Skeletal muscle tissue (tissue), 4 donors: Measurements from ENCODE around the gene SLC23A2. TPM values are rescaled to one million over a fixed set of nuclear protein-coding genes. Genes with fewer than 3 reads are reported as not detected.
A peak's percentile ranks its signal among the peaks of the same experiment; 100 is the strongest.

Source experiments
- H3K27ac ChIP-seq: one replicate; pipeline ENCODE4 v1.7.0; 2013; ENCODE audit warnings: mild to moderate bottlenecking, low read depth, low read length, inconsistent platforms
- H3K27me3 ChIP-seq, 3 donors: one replicate each; pipeline ENCODE4 v1.7.0; 2013; ENCODE audit warnings: low read length in 3 of 3; ENCODE audit not compliant: control insufficient read depth in 3 of 3, insufficient read depth in 3 of 3
- H3K36me3 ChIP-seq, 3 donors: one replicate each; pipeline ENCODE4 v1.7.0; 2013; ENCODE audit warnings: low read length in 3 of 3; ENCODE audit not compliant: control insufficient read depth in 3 of 3, insufficient read depth in 3 of 3
- H3K4me1 ChIP-seq, 3 donors: one replicate each; pipeline ENCODE4 v1.7.0; 2013; ENCODE audit warnings: low read length in 3 of 3, mild to moderate bottlenecking in 3 of 3; ENCODE audit not compliant: control insufficient read depth in 3 of 3, insufficient read depth in 3 of 3
- H3K4me3 ChIP-seq, 3 donors: one replicate each; pipeline ENCODE4 v1.7.0; 2013; ENCODE audit warnings: low read length in 3 of 3
- H3K9ac ChIP-seq, 3 donors: one replicate each; pipeline ENCODE4 v1.7.0; 2013; ENCODE audit warnings: low read length in 3 of 3, mild to moderate bottlenecking in 3 of 3, moderate library complexity in 2 of 3, low read depth in 1 of 3
- H3K9me3 ChIP-seq, 3 donors: one replicate each; pipeline ENCODE4 v1.7.0; 2013; ENCODE audit warnings: low read length in 3 of 3; ENCODE audit not compliant: control insufficient read depth in 3 of 3
- total RNA-seq: library from RNA; depleted of rRNA; stranded (reverse); fragments of >200 nt; gene quantifications from one replicate; pipeline ENCODE4 v1.2.3, GENCODE V29; 2014
- donor health status: Osteomylitis.

Gene SLC23A2
- total RNA-seq, 1 donor from 2014 or later, result 8.4 TPM

GRCh38 chr20:4832469-4832868 lies 168.8 kb downstream of the SLC23A2 start:
- Histone ChIP-seq H3K27me3 (peaks cover 0 to 9% (median 3%) of the 10 kb centered on the region in 3 donors), H3K9me3 (no peaks in the 10 kb centered on the region), H3K27ac (no peak overlapping the region), H3K36me3 (no peaks in the 10 kb centered on the region), H3K4me3 (no peak overlapping the region), H3K9ac (no peak overlapping the region), H3K4me1 (peaks cover 3 to 8% (median 7%) of the 10 kb centered on the region in 3 donors)

- Histone ChIP-seq H3K27me3 (peaks cover 0 to 3% (median 2%) of the 10 kb centered on the region in 3 donors), H3K9me3 (no peaks in the 10 kb centered on the region), H3K4me3 (no peak overlapping the region), H3K9ac (no peak overlapping the region), H3K27ac (no peak overlapping the region), H3K36me3 (no peaks in the 10 kb centered on the region), H3K4me1 (peaks cover 3 to 6% (median 3%) of the 10 kb centered on the region in 3 donors)
Observed at GRCh38 chr20:4830696-4831095, 170.6 kb downstream of the SLC23A2 start.

- H3K36me3 ChIP-seq, result no peaks in the 10 kb centered on the region
- no peaks in the 10 kb centered on the region for H3K9me3 ChIP-seq
- H3K27ac ChIP-seq, result no peak overlapping the region
- peaks cover 2 to 3% (median 2%) of the 10 kb centered on the region in 3 donors for H3K4me1 ChIP-seq
- H3K27me3 ChIP-seq, result peaks cover 0 to 3% (median 0%) of the 10 kb centered on the region in 3 donors
- no peak overlapping the region for H3K4me3 ChIP-seq
- no peak overlapping the region for H3K9ac ChIP-seq
Observed at GRCh38 chr20:4830259-4830658, 171.1 kb downstream of the SLC23A2 start.

- peaks cover 0 to 3% (median 2%) of the 10 kb centered on the region in 3 donors for H3K4me1 ChIP-seq
- H3K27ac ChIP-seq, result peak overlapping the region; percentile 49
- H3K36me3 ChIP-seq, result no peaks in the 10 kb centered on the region
- no peak overlapping the region for H3K4me3 ChIP-seq
- H3K9ac ChIP-seq, result no peak overlapping the region
- H3K9me3 ChIP-seq, result no peaks in the 10 kb centered on the region
- H3K27me3 ChIP-seq, result peaks cover 0 to 3% (median 0%) of the 10 kb centered on the region in 3 donors
Observed at GRCh38 chr20:4829514-4830215, 171.6 kb downstream of the SLC23A2 start.

DNA sequence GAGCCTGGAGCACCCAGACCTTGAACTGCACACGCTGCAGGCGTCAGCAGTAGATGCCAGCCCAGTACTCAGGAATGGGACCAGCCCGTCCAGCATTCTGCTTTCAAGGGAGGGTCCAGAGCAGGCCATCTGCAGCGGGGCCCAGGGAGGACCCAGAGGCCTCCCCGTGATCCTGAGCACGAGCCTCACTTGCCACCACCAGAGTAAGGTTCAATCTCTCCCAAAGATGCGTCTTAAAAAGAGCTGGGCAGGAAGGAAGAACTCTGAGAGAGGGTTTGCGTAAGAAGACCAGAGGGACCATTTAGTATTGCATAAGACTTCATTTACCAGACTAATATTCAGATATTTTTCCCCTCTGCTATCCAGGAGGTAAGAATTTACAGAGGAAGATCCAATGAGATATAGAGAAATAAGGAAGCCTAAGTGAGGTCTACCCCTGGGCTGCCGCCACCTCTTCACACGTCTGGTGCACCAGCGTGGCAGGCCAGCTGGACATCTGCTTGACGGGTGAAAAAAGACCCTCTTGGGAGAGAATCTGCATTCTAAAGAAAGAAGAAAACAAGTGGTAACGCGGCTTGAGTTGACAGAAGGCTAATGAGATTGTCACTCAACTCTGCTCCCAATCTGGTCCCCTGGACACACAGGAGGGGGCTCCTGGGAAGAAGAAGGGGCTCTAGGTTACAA lies 172.3 kb downstream of the SLC23A2 start:
- H3K27ac ChIP-seq, result peak overlapping the region; percentile 49

DNA sequence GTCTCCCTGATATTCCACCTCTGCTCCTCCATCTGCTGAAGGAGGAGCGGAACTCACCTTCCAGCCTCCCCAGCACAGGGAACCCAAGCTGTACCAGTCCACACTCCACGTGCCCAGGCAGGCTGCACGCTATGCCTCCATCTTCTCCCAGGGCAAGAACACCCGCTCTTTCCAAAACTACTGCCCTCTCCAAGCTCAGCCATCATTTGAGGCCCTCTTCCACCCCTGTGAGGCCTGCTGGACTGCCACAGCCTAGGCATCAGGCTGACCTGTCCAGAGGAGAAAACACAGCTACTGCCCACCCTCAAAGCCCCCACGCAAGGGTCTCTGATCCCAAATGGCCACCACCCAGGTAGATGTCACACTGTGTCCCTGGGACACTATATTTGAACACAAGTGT lies 179.7 kb downstream of the SLC23A2 start:
- Histone ChIP-seq H3K9ac (no peak overlapping the region), H3K27ac (no peak overlapping the region), H3K27me3 (peaks cover 9 to 25% (median 11%) of the 10 kb centered on the region in 3 donors), H3K4me3 (no peak overlapping the region), H3K9me3 (no peaks in the 10 kb centered on the region), H3K4me1 (peaks cover 10 to 20% (median 12%) of the 10 kb centered on the region in 3 donors), H3K36me3 (no peaks in the 10 kb centered on the region)

More for the DNA sequence above, 172.3 kb downstream of the SLC23A2 start:
- H3K9ac ChIP-seq, result no peak overlapping the region
- peaks cover 0 to 5% (median 3%) of the 10 kb centered on the region in 3 donors for H3K4me1 ChIP-seq
- peaks cover 0 to 3% (median 0%) of the 10 kb centered on the region in 3 donors for H3K27me3 ChIP-seq
- H3K36me3 ChIP-seq, result no peaks in the 10 kb centered on the region
- H3K4me3 ChIP-seq, result no peak overlapping the region
- no peaks in the 10 kb centered on the region for H3K9me3 ChIP-seq

DNA sequence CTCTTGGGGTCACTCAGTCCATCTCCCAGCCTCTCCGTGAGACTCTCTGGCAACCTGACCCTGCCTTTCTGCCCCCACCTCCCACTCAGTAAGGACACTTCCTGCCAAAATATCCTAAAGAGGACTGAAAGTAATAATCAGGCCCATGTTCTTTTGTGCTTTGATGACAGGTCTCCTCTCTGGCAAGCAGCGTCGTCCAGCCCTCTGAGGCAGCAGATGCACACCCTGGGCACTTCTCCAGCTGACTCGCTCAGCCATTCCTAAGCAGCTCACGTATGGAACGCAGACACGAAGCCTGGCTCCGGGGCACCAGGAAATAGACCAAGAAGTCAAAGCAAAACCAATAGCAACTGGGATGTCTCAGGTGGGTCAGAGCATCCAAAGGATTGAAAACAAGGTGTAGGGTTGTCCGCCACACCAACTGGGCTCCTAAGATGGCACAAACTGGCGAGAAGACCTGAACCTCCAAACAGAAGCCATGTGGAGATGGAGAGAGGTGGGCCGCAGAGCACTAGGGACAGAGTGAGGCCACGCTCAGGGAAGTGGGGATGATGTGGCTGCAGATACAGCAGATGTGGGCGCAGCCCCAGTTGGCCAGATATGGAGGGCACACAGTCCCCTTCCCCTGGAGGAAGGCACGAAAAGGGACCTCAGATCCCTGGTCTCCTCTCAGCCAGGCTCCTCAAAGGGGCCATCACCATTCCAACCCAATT lies 180.3 kb downstream of the SLC23A2 start:
- Histone ChIP-seq H3K27ac (no peak overlapping the region), H3K9me3 (no peaks in the 10 kb centered on the region), H3K27me3 (peaks cover 9 to 25% (median 11%) of the 10 kb centered on the region in 3 donors), H3K4me1 (peaks cover 10 to 20% (median 12%) of the 10 kb centered on the region in 3 donors), H3K4me3 (no peak overlapping the region), H3K9ac (no peak overlapping the region), H3K36me3 (no peaks in the 10 kb centered on the region)

- Histone ChIP-seq H3K9me3 (no peaks in the 10 kb centered on the region), H3K36me3 (no peaks in the 10 kb centered on the region), H3K27me3 (peaks cover 9 to 25% (median 11%) of the 10 kb centered on the region in 3 donors), H3K27ac (no peak overlapping the region), H3K4me3 (no peak overlapping the region), H3K4me1 (peaks cover 14 to 23% (median 20%) of the 10 kb centered on the region in 3 donors), H3K9ac (no peak overlapping the region)
Observed at GRCh38 chr20:4819901-4820300, 181.4 kb downstream of the SLC23A2 start.

DNA sequence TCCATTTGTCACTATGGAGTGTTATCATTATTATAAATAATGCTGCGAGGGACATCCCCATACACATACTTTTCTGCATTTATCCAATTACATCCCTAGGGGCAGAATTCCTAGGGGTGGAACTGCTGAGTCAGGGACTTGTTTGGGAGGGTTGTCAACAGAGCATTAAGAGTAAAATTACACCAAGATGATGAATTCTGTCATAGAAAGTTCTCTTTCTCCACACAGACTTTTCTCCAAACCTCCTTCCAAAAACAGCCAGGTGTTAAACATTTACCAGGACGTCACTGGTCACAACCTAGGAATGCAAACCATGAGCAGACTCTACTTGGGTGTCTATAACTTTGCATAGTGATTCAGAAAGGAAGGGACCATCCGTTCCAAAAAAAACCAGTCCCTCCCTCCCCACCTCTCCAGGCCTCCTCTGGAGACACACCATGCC lies 184.1 kb downstream of the SLC23A2 start:
- H3K4me1 ChIP-seq, result peaks cover 19 to 33% (median 28%) of the 10 kb centered on the region in 3 donors
- H3K4me3 ChIP-seq, result no peak overlapping the region
- H3K36me3 ChIP-seq, result no peaks in the 10 kb centered on the region

More for the DNA sequence above, 184.1 kb downstream of the SLC23A2 start:
- Histone ChIP-seq H3K9ac (no peak overlapping the region), H3K27ac (no peak overlapping the region), H3K27me3 (peaks cover 4 to 16% (median 5%) of the 10 kb centered on the region in 3 donors), H3K9me3 (no peaks in the 10 kb centered on the region)
